ENCODE data around the gene NRG3.

DNA sequence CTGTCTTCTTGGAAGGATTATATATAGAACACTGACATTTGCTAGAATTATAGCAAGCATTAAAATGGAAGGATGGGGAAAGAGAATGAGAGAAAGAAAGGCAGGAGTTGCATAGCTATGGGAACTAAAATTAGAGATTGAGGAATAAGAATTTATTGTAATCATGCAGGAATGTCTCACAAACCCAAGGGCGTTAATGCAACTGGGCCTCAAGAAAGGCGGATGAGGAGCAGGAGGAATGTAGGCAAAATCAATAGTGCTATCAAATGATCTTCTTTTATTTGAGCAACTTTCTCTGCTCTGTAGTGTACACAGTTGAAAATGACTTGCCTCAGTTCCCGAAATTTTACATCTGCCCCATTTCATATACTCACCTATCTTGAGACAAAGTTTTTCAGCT lies 1132.5 kb downstream of the NRG3 start:
- TF ChIP-seq, protein P1, sequence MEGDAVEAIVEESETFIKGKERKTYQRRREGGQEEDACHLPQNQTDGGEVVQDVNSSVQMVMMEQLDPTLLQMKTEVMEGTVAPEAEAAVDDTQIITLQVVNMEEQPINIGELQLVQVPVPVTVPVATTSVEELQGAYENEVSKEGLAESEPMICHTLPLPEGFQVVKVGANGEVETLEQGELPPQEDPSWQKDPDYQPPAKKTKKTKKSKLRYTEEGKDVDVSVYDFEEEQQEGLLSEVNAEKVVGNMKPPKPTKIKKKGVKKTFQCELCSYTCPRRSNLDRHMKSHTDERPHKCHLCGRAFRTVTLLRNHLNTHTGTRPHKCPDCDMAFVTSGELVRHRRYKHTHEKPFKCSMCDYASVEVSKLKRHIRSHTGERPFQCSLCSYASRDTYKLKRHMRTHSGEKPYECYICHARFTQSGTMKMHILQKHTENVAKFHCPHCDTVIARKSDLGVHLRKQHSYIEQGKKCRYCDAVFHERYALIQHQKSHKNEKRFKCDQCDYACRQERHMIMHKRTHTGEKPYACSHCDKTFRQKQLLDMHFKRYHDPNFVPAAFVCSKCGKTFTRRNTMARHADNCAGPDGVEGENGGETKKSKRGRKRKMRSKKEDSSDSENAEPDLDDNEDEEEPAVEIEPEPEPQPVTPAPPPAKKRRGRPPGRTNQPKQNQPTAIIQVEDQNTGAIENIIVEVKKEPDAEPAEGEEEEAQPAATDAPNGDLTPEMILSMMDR (IDR thresholded peaks at IDR 0.05): no peak
- no peak for TF ChIP-seq EZH2 (IDR thresholded peaks at IDR 0.05; ENCODE audit: borderline replicate concordance, insufficient read depth, low read depth, low read length, poor library complexity, severe bottlenecking)
